DOHH2 (cell line): ENCODE measurements around the gene GALNT17.

ENCODE experiments used
- H3F3A ChIP-seq: fragments of 200-600 bp; sonication (generic), shearing (Covaris generic); 2 replicates; pipeline ENCODE4 v1.6.0; 2016; ENCODE audit warnings: antibody characterized with exemption, mild to moderate bottlenecking; ENCODE audit not compliant: control insufficient read depth, insufficient read depth
- H3K27ac ChIP-seq: fragments of 200-600 bp; sonication (generic); 2 replicates; pipeline ENCODE4 v1.5.1; 2014; ENCODE audit warnings: low read depth, mild to moderate bottlenecking, low read length, moderate library complexity
- H3K27me3 ChIP-seq: fragments of 200-600 bp; sonication (generic); 2 replicates; pipeline ENCODE4 v1.6.1; 2014; ENCODE audit warnings: mild to moderate bottlenecking, low read length, mixed read lengths; ENCODE audit not compliant: control insufficient read depth
- H3K36me3 ChIP-seq: fragments of 200-600 bp; sonication (generic); 2 replicates; pipeline ENCODE4 v1.6.1; 2014; ENCODE audit warnings: mild to moderate bottlenecking, low read length, moderate library complexity, mixed read lengths; ENCODE audit not compliant: control insufficient read depth
- H3K4me1 ChIP-seq: fragments of 200-600 bp; sonication (generic); 2 replicates; pipeline ENCODE4 v1.6.1; 2014; ENCODE audit warnings: mild to moderate bottlenecking, low read length, mixed read lengths; ENCODE audit not compliant: control insufficient read depth
- H3K4me2 ChIP-seq: fragments of 200-600 bp; sonication (generic); 2 replicates; pipeline ENCODE4 v1.6.0; 2014; ENCODE audit warnings: mild to moderate bottlenecking, low read length, moderate library complexity
- H3K4me3 ChIP-seq: fragments of 200-600 bp; sonication (generic); 2 replicates; pipeline ENCODE4 v1.5.1; 2014; ENCODE audit warnings: mild to moderate bottlenecking, low read length, mixed read lengths
- H3K79me2 ChIP-seq: fragments of 200-600 bp; sonication (generic); 2 replicates; pipeline ENCODE4 v1.6.1; 2014; ENCODE audit warnings: mild to moderate bottlenecking, low read length, mixed read lengths; ENCODE audit not compliant: control insufficient read depth
- H3K9me2 ChIP-seq: fragments of 200-600 bp; sonication (generic); replicated peaks from 2 replicates; pipeline ENCODE4 v1.6.1; 2014; ENCODE audit warnings: mild to moderate bottlenecking, low read length, mixed read lengths; ENCODE audit not compliant: control insufficient read depth
- H3K9me3 ChIP-seq: fragments of 200-600 bp; sonication (generic); 2 replicates; pipeline ENCODE4 v1.6.1; 2014; ENCODE audit warnings: antibody characterized with exemption, low read length, mixed read lengths; ENCODE audit not compliant: control insufficient read depth, insufficient read depth
- H4K20me1 ChIP-seq: fragments of 200-600 bp; sonication (generic); 2 replicates; pipeline ENCODE4 v1.6.0; 2014; ENCODE audit warnings: low read depth, mild to moderate bottlenecking, antibody characterized with exemption, low read length, moderate library complexity; ENCODE audit not compliant: control insufficient read depth, insufficient read depth
- EZH2phosphoT487 ChIP-seq: fragments of 200-600 bp; sonication (generic); IDR thresholded peaks from 2 replicates; pipeline ENCODE4 v1.6.1; 2017; ENCODE audit warnings: borderline replicate concordance, mild to moderate bottlenecking, antibody characterized with exemption, low read length, moderate library complexity, mixed read lengths
- TF ChIP-seq, protein P1 (sequence below): fragments of 200-600 bp; sonication (generic); IDR thresholded peaks from one replicate; pipeline ENCODE4 v1.5.1; 2014; ENCODE audit warnings: antibody characterized with exemption, mild to moderate bottlenecking, low read depth, low read length; ENCODE audit not compliant: poor library complexity, severe bottlenecking

Gene GALNT17

DNA sequence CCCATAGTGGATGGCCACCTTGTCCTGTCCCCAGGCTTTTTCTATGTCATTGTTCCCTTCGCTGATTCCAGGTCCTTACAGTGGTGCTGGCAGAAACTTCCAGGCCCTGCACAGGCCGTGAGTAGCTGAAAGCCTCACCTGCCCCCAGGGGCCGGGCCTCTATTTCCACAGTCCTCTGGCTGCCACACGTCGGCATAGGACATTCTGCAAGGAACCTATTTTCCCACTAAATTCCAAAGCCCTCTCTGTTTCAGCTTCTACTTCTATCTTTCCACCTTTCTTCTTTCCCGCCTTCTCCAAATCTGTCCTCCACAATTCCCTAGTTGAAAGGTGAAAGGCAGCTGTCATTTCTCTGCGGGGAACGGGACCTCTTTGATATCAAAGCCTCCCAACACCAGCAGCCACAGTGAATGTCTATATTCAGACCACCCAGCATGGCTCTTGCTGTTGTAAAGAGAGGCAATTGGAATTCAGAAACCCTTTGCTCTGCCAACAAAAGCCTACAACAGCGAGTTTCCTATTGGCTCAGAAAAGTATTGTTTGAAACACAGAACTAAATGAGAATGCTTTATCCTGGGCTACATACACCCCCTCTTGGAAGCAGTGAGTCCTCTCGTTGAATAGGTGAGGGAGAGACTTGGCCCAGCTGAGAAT, 607.7 kb downstream of the GALNT17 start:
- Histone ChIP-seq H3K27ac (no peak overlapping the region), H3F3A (no peaks in the 10 kb centered on the region), H3K27me3 (no peaks in the 10 kb centered on the region), H3K9me3 (no peaks in the 10 kb centered on the region), H3K79me2 (no peaks in the 10 kb centered on the region), H3K4me1 (no peaks in the 10 kb centered on the region), H4K20me1 (no peaks in the 10 kb centered on the region), H3K36me3 (no peaks in the 10 kb centered on the region), H3K4me3 (no peak overlapping the region), H3K4me2 (no peak overlapping the region), H3K9me2 (no peaks in the 10 kb centered on the region)
- TF ChIP-seq EZH2phosphoT487: no peak
- TF ChIP-seq, protein P1, sequence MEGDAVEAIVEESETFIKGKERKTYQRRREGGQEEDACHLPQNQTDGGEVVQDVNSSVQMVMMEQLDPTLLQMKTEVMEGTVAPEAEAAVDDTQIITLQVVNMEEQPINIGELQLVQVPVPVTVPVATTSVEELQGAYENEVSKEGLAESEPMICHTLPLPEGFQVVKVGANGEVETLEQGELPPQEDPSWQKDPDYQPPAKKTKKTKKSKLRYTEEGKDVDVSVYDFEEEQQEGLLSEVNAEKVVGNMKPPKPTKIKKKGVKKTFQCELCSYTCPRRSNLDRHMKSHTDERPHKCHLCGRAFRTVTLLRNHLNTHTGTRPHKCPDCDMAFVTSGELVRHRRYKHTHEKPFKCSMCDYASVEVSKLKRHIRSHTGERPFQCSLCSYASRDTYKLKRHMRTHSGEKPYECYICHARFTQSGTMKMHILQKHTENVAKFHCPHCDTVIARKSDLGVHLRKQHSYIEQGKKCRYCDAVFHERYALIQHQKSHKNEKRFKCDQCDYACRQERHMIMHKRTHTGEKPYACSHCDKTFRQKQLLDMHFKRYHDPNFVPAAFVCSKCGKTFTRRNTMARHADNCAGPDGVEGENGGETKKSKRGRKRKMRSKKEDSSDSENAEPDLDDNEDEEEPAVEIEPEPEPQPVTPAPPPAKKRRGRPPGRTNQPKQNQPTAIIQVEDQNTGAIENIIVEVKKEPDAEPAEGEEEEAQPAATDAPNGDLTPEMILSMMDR: no peak

DNA sequence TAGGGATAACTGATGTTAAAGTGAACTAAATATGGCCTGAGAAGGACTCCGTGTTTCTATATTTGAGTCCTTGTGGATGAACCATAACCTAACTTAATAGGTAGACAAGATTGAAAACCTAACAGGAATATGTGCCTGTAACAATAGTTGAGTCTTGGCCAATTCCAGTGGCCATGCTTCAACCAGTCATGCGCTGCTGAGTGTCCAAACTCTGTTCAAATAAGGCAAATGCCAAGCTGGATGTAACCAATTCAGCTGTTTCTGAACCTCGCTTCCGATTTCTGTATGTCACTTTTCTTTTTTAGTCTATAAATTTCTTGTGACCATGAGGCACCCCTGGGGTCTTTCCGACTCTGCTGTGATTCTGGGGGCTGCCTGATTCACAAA, 608.2 kb downstream of the GALNT17 start:
- no peak overlapping the region for H3K4me3 ChIP-seq
- no peaks in the 10 kb centered on the region for H4K20me1 ChIP-seq
- H3K79me2 ChIP-seq: no peaks in the 10 kb centered on the region
- no peaks in the 10 kb centered on the region for H3K9me2 ChIP-seq
- no peaks in the 10 kb centered on the region for H3F3A ChIP-seq
- TF ChIP-seq, protein P1: no peak
- no peak for TF ChIP-seq EZH2phosphoT487
- H3K27ac ChIP-seq: no peak overlapping the region
- no peaks in the 10 kb centered on the region for H3K36me3 ChIP-seq
- H3K4me2 ChIP-seq: no peak overlapping the region
- H3K27me3 ChIP-seq: no peaks in the 10 kb centered on the region
- no peaks in the 10 kb centered on the region for H3K9me3 ChIP-seq
- H3K4me1 ChIP-seq: no peaks in the 10 kb centered on the region

DNA sequence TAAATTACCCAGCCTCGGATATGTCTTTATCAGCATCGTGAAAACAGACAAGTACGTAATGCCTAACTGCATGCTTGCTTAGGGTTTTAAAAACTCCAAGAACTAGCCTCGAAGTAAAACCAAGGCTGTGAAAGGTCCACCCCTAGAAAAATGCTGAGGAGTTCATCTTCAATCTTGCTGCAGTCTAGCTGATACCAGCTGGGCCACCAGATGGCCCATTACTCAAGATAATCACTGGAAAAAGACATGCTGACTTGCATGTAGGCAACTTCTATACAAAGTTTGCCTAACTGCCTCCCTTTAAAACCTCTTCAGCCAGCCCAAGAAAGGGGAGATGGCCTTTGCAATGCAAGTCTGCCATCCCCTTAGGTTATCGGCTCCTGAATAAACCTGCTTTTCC, 614.1 kb downstream of the GALNT17 start:
- Histone ChIP-seq H3K27ac (no peak overlapping the region), H3K4me1 (no peaks in the 10 kb centered on the region), H3K27me3 (no peaks in the 10 kb centered on the region), H3K4me2 (no peak overlapping the region), H3K9me2 (no peaks in the 10 kb centered on the region), H3K36me3 (no peaks in the 10 kb centered on the region), H3F3A (no peaks in the 10 kb centered on the region), H3K79me2 (no peaks in the 10 kb centered on the region), H4K20me1 (no peaks in the 10 kb centered on the region), H3K4me3 (no peak overlapping the region), H3K9me3 (no peaks in the 10 kb centered on the region)
- TF ChIP-seq EZH2phosphoT487: no peak
- TF ChIP-seq, protein P1: no peak
